Fibroblast of the aortic adventitia (primary cell): Measurements from ENCODE around the gene PELI2. TPM values are rescaled to one million over a fixed set of nuclear protein-coding genes. Genes with fewer than 3 reads are reported as not detected.

Experiments used
- DNase-seq: peaks from one replicate; pipeline ENCODE4 v3.0.0-alpha.2; 2010; ENCODE audit warnings: low read depth
- H3K4me3 ChIP-seq: 2 replicates; pipeline ENCODE4 v1.5.1; 2011; ENCODE audit warnings: low read depth, mild to moderate bottlenecking, control low read depth, low read length, moderate library complexity
- total RNA-seq: library from RNA; depleted of rRNA; stranded (reverse); fragments of >200 nt; gene quantifications from 2 replicates; pipeline ENCODE4 v1.2.3, GENCODE V29; 2012; ENCODE audit warnings: low replicate concordance
- TF ChIP-seq, protein P1 (sequence below): IDR thresholded peaks from 2 replicates; pipeline ENCODE4 v1.5.1; 2011; ENCODE audit warnings: mild to moderate bottlenecking, low read length, control low read depth, inconsistent platforms; ENCODE audit not compliant: insufficient read depth

The PELI2 gene
- total RNA-seq, 1 donor = 14.0 TPM

DNA sequence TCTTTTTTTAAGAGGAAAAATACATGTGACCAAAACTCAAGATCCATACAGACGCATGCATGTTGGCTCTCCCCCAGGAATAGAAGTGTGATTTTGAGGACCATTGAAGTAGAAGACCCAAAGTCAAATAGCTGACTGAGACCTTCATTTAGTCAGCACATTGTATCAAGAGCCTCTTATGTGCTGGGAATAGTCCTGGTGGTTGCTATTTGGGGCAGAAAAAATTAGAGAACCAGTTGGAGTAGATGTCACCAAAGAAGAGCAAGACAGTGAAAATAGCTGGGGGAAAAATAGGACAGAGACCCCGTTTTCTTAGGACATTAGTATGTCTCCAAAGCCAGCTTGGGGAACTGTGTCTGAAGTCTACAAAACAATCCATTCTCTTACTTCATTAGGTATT is 93.6 kb downstream of the PELI2 start:
- H3K4me3 ChIP-seq = no peak overlapping the region

DNA sequence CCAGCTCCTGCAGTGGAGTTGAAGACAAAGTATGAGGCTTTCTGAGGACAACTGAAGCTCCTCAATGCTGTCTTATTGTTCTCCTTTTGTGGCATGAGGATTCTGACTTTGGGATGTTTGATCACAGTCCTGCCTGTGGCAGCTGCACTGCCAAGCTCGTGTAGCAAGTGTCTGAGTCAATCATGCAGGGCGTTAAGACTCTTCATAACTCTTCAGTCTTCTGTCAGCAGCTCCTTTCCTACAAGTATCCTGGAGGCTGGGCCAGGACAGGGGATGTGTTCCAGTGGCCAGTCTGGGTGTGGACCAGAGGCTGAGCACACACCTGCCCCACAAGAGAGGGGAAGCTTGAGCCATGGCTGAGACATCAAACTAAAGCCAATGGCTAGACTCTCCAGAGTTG is 94.3 kb downstream of the PELI2 start:
- H3K4me3 ChIP-seq = no peak overlapping the region
- no peak for DNase-seq
- TF ChIP-seq, protein P1, sequence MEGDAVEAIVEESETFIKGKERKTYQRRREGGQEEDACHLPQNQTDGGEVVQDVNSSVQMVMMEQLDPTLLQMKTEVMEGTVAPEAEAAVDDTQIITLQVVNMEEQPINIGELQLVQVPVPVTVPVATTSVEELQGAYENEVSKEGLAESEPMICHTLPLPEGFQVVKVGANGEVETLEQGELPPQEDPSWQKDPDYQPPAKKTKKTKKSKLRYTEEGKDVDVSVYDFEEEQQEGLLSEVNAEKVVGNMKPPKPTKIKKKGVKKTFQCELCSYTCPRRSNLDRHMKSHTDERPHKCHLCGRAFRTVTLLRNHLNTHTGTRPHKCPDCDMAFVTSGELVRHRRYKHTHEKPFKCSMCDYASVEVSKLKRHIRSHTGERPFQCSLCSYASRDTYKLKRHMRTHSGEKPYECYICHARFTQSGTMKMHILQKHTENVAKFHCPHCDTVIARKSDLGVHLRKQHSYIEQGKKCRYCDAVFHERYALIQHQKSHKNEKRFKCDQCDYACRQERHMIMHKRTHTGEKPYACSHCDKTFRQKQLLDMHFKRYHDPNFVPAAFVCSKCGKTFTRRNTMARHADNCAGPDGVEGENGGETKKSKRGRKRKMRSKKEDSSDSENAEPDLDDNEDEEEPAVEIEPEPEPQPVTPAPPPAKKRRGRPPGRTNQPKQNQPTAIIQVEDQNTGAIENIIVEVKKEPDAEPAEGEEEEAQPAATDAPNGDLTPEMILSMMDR = no peak

More for the DNA sequence above, 93.6 kb downstream of the PELI2 start:
- TF ChIP-seq, protein P1 = no peak
- no peak for DNase-seq

DNA sequence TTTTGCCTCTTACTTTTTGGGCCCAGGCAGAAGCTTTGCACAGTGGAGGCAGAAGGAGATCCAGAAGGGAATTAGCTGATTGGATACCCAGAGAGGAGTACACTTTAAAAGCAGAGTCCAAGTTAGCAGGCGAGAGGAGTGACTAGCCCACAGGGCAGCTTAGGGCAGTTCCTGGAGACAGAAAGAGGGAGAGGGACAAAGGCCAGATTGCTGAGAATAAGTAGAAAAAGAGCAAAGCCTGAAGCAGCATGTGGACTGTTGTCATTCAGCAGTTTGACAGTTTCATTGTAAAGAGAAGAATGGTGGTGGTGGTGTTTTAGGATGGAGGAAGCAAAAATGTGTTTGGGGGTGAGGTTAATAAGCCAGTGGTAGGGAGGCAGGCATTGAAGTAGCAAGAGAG is 95.1 kb downstream of the PELI2 start:
- no peak for DNase-seq
- TF ChIP-seq, protein P1 = no peak
- H3K4me3 ChIP-seq = no peak overlapping the region

DNA sequence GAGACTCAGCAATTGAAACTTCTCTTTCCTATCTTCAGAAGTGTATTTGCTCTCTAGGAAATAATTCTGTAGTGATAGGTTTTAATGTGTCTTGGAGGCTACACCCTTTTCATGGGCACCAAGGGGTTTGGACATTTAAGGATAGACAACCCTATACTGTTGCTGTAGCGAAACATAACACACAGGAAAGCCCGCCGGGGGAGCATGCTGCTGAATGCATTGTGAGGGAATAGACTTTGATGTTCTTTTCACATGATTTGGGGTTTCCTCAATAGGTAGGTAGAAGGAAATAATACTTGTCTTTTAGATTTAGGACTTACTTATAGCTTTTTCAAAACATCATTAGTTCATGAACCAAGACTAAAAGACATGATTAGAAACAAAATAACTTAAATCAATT is 97.0 kb downstream of the PELI2 start:
- no peak overlapping the region for H3K4me3 ChIP-seq
- TF ChIP-seq, protein P1 = no peak
- no peak for DNase-seq

GRCh38 chr14:56216626-56217379 is 98.6 kb downstream of the PELI2 start:
- DNase-seq = peak; percentile 30
- no peak overlapping the region for H3K4me3 ChIP-seq
- TF ChIP-seq, protein P1 = no peak

GRCh38 chr14:56217380-56218045 is 99.3 kb downstream of the PELI2 start:
- TF ChIP-seq, protein P1 = no peak
- H3K4me3 ChIP-seq = no peak overlapping the region
- no peak for DNase-seq
